ENCODE results near the gene TSHZ2.

TSHZ2 gene

DNA sequence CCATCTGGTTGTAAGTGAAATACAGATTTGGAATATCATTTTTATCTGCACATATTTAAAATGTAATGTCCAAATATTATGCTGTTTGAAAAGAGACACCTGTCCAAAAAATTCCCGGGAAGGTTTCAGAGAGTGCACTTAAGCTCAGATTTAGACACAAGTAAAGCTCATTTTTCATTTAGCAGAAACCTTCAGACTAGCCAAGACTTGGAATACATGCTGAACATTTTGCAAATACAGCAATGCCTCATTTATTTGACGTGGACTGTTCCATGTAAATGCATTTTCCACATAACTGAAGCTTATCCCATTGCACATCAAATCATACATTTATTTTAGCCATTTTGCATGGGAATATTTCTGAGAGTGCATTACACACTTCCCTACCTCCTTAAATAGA lies 340.8 kb downstream of the TSHZ2 start:
- no peaks in the 10 kb centered on the region for H3K36me3 ChIP-seq (ENCODE audit: insufficient read depth, low read length)
- H3K9me3 ChIP-seq (ENCODE audit: low read length), result no peaks in the 10 kb centered on the region
- H3K4me2 ChIP-seq (ENCODE audit: low read length), result no peak overlapping the region
- no peaks in the 10 kb centered on the region for H3F3A ChIP-seq (ENCODE audit: insufficient read depth, low read length)
- no peak overlapping the region for H3K27ac ChIP-seq (ENCODE audit: low read depth, low read length, poor library complexity, severe bottlenecking)
- no peak overlapping the region for H3K9ac ChIP-seq (ENCODE audit: low read length)
- H3K4me1 ChIP-seq (ENCODE audit: insufficient read depth, low read length, severe bottlenecking), result no peaks in the 10 kb centered on the region
- no peak for TF ChIP-seq EZH2 (IDR thresholded peaks at IDR 0.05; ENCODE audit: borderline replicate concordance, low read length)
- TF ChIP-seq, protein P1, sequence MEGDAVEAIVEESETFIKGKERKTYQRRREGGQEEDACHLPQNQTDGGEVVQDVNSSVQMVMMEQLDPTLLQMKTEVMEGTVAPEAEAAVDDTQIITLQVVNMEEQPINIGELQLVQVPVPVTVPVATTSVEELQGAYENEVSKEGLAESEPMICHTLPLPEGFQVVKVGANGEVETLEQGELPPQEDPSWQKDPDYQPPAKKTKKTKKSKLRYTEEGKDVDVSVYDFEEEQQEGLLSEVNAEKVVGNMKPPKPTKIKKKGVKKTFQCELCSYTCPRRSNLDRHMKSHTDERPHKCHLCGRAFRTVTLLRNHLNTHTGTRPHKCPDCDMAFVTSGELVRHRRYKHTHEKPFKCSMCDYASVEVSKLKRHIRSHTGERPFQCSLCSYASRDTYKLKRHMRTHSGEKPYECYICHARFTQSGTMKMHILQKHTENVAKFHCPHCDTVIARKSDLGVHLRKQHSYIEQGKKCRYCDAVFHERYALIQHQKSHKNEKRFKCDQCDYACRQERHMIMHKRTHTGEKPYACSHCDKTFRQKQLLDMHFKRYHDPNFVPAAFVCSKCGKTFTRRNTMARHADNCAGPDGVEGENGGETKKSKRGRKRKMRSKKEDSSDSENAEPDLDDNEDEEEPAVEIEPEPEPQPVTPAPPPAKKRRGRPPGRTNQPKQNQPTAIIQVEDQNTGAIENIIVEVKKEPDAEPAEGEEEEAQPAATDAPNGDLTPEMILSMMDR (IDR thresholded peaks at IDR 0.05; ENCODE audit: low read length), result no peak
- H4K20me1 ChIP-seq (ENCODE audit: insufficient read depth, low read length), result no peaks in the 10 kb centered on the region
- H3K79me2 ChIP-seq (ENCODE audit: insufficient read depth, low read length), result no peaks in the 10 kb centered on the region
- no peak overlapping the region for H2AFZ ChIP-seq (ENCODE audit: low read length)
- H3K9me2 ChIP-seq (ENCODE audit: low read depth, low read length), result no peaks in the 10 kb centered on the region
- H3K4me3 ChIP-seq (ENCODE audit: low read depth, low read length, poor library complexity, severe bottlenecking), result no peak overlapping the region
- H3K27me3 ChIP-seq (ENCODE audit: insufficient read depth, low read length), result no peaks in the 10 kb centered on the region

DNA sequence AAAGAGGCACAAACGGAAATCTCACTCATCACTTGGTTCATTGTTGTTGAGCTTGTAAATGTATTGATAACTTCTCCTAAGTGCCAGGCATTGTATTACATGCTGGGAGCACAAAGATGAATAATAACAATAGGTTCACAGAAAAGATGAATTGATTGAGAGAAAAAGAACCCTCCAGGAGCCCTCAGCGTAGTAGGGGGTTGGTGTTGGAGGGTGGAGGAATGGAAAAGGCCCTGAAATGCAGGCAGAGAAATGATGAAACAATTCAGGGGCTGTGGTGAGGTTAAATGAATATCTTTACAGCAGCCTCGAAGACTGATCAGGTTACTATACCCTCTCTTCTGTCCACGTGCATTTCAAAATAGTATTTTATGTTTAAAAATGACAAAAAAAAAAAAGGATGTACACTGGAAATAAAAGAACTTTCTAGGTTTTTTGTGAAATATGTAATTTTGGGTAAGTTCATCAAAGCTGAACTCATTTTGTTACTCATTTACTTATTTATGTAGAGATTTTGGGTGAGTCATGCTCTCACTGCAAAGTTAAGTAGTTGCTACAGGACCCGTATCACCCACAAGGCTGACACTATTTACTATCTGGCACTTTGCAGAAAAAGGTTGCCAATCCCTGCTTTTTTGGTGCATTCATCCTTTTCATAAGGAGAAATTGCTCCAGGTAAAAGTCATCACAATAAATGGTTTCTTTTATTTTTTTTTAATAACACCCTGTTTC lies 344.2 kb downstream of the TSHZ2 start:
- Histone ChIP-seq H3K36me3 (ENCODE audit: insufficient read depth, low read length) (no peaks in the 10 kb centered on the region), H3K4me3 (ENCODE audit: low read depth, low read length, poor library complexity, severe bottlenecking) (no peak overlapping the region), H3K27ac (ENCODE audit: low read depth, low read length, poor library complexity, severe bottlenecking) (no peak overlapping the region), H2AFZ (ENCODE audit: low read length) (no peak overlapping the region), H3K9me3 (ENCODE audit: low read length) (no peaks in the 10 kb centered on the region), H4K20me1 (ENCODE audit: insufficient read depth, low read length) (no peaks in the 10 kb centered on the region), H3K9ac (ENCODE audit: low read length) (no peak overlapping the region), H3F3A (ENCODE audit: insufficient read depth, low read length) (no peaks in the 10 kb centered on the region), H3K79me2 (ENCODE audit: insufficient read depth, low read length) (no peaks in the 10 kb centered on the region), H3K9me2 (ENCODE audit: low read depth, low read length) (no peaks in the 10 kb centered on the region), H3K4me1 (ENCODE audit: insufficient read depth, low read length, severe bottlenecking) (no peaks in the 10 kb centered on the region), H3K27me3 (ENCODE audit: insufficient read depth, low read length) (no peaks in the 10 kb centered on the region), H3K4me2 (ENCODE audit: low read length) (no peak overlapping the region)
- no peak for TF ChIP-seq EZH2 (IDR thresholded peaks at IDR 0.05; ENCODE audit: borderline replicate concordance, low read length)
- TF ChIP-seq, protein P1 (IDR thresholded peaks at IDR 0.05; ENCODE audit: low read length), result no peak

DNA sequence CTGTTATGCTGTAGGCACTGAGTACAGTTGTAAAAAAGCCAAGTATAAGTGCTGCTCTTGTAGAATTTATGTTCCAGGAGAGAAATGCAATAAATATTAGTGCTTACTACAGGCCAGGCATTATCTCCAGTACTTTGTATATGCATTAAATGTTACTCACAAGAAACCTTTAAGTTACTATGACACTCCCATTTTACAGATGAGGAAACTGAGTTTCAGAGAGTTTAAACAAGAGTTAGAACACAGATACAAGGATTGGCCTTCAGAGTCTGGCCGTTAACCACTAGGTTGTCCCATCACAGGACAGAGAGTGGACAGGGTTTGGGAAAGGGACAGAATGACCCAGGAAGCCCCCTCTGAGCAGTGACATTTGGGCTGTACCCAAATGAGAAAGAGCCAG lies 347.0 kb downstream of the TSHZ2 start:
- Histone ChIP-seq H3K36me3 (ENCODE audit: insufficient read depth, low read length) (no peaks in the 10 kb centered on the region), H3K4me1 (ENCODE audit: insufficient read depth, low read length, severe bottlenecking) (no peaks in the 10 kb centered on the region), H3K27ac (ENCODE audit: low read depth, low read length, poor library complexity, severe bottlenecking) (no peak overlapping the region), H3K9me3 (ENCODE audit: low read length) (no peaks in the 10 kb centered on the region), H4K20me1 (ENCODE audit: insufficient read depth, low read length) (no peaks in the 10 kb centered on the region), H3K27me3 (ENCODE audit: insufficient read depth, low read length) (no peaks in the 10 kb centered on the region; the same call in 1 of the 2 replicates), H3F3A (ENCODE audit: insufficient read depth, low read length) (no peaks in the 10 kb centered on the region), H3K9me2 (ENCODE audit: low read depth, low read length) (no peaks in the 10 kb centered on the region), H3K9ac (ENCODE audit: low read length) (no peak overlapping the region), H3K4me2 (ENCODE audit: low read length) (no peak overlapping the region), H2AFZ (ENCODE audit: low read length) (no peak overlapping the region), H3K4me3 (ENCODE audit: low read depth, low read length, poor library complexity, severe bottlenecking) (no peak overlapping the region), H3K79me2 (ENCODE audit: insufficient read depth, low read length) (no peaks in the 10 kb centered on the region)
- TF ChIP-seq, protein P1 (IDR thresholded peaks at IDR 0.05; ENCODE audit: low read length), result no peak
- TF ChIP-seq EZH2 (IDR thresholded peaks at IDR 0.05; ENCODE audit: borderline replicate concordance, low read length), result no peak

Data from OCI-LY1 (cell line).